Trophoblast cell (in vitro differentiated cells and primary cell): Measurements from ENCODE around the gene NMUR1.
A peak's percentile ranks its signal among the peaks of the same experiment; 100 is the strongest.

Source experiments
- DNase-seq, 2 donors: peaks; one replicate each; pipeline ENCODE4 v3.0.0-alpha.2; 2016
- H2AFZ ChIP-seq: 2 replicates; pipeline ENCODE4 v1.6.1; 2013; ENCODE audit warnings: low read length, moderate library complexity, mild to moderate bottlenecking; ENCODE audit not compliant: insufficient read depth, poor library complexity
- H2AK5ac ChIP-seq: 2 replicates; pipeline ENCODE4 v1.6.1; 2013; ENCODE audit warnings: mild to moderate bottlenecking, low read length
- H2BK120ac ChIP-seq: 2 replicates; pipeline ENCODE4 v1.6.1; 2013; ENCODE audit warnings: low read length, mild to moderate bottlenecking, moderate library complexity; ENCODE audit not compliant: insufficient read depth, poor library complexity
- H2BK12ac ChIP-seq: 2 replicates; pipeline ENCODE4 v1.6.1; 2013; ENCODE audit warnings: mild to moderate bottlenecking, low read length, moderate library complexity
- H2BK5ac ChIP-seq: 2 replicates; pipeline ENCODE4 v1.6.1; 2013; ENCODE audit warnings: low read length, low read depth, moderate library complexity, mild to moderate bottlenecking; ENCODE audit not compliant: poor library complexity
- H3K14ac ChIP-seq: 2 replicates; pipeline ENCODE4 v1.6.1; 2013; ENCODE audit warnings: mild to moderate bottlenecking, low read length
- H3K18ac ChIP-seq: 2 replicates; pipeline ENCODE4 v1.6.1; 2013; ENCODE audit warnings: mild to moderate bottlenecking, low read length
- H3K23ac ChIP-seq: 2 replicates; pipeline ENCODE4 v1.6.1; 2013; ENCODE audit warnings: low read length
- H3K27ac ChIP-seq: 2 replicates; pipeline ENCODE4 v1.5.1; 2013; ENCODE audit warnings: low read depth, mild to moderate bottlenecking, inconsistent platforms, low read length, moderate library complexity
- H3K27me3 ChIP-seq: 2 replicates; pipeline ENCODE4 v1.6.1; 2013; ENCODE audit warnings: inconsistent platforms, mild to moderate bottlenecking, low read length, moderate library complexity; ENCODE audit not compliant: insufficient read depth
- H3K36me3 ChIP-seq, 2 experiments: 1 replicate in 1 of 2; 2 replicates in 1 of 2; pipeline ENCODE4 v1.6.1; 2013; ENCODE audit warnings: low read length in 2 of 2, mild to moderate bottlenecking in 2 of 2, moderate library complexity in 1 of 2; ENCODE audit not compliant: insufficient read depth in 2 of 2, control insufficient read depth in 1 of 2
- H3K4ac ChIP-seq: 2 replicates; pipeline ENCODE4 v1.6.1; 2013; ENCODE audit warnings: low read depth, mild to moderate bottlenecking, low read length, moderate library complexity
- H3K4me1 ChIP-seq, 2 experiments: 1 replicate in 1 of 2; 2 replicates in 1 of 2; pipeline ENCODE4 v1.6.1; 2013; ENCODE audit warnings: low read length in 2 of 2, mild to moderate bottlenecking in 2 of 2, moderate library complexity in 1 of 2; ENCODE audit not compliant: insufficient read depth in 2 of 2, control insufficient read depth in 1 of 2
- H3K4me2 ChIP-seq: 2 replicates; pipeline ENCODE4 v1.6.1; 2013; ENCODE audit warnings: inconsistent platforms, mild to moderate bottlenecking, low read length, moderate library complexity
- H3K4me3 ChIP-seq: 2 replicates; pipeline ENCODE4 v1.5.1; 2013; ENCODE audit warnings: mild to moderate bottlenecking, low read depth, low read length, inconsistent platforms
- H3K79me1 ChIP-seq: one replicate; pipeline ENCODE4 v1.6.1; 2013; ENCODE audit warnings: low read length
- H3K79me2 ChIP-seq: 2 replicates; pipeline ENCODE4 v1.6.1; 2013; ENCODE audit warnings: low read length, mild to moderate bottlenecking; ENCODE audit not compliant: control insufficient read depth, insufficient read depth, poor library complexity
- H3K9ac ChIP-seq: 2 replicates; pipeline ENCODE4 v1.6.1; 2013; ENCODE audit warnings: mild to moderate bottlenecking, low read length
- H3K9me3 ChIP-seq: 2 replicates; pipeline ENCODE4 v1.6.1; 2013; ENCODE audit warnings: low read depth, mild to moderate bottlenecking, control low read depth, inconsistent platforms, low read length; ENCODE audit not compliant: insufficient read depth
- H4K12ac ChIP-seq: 2 replicates; pipeline ENCODE4 v1.6.1; 2013; ENCODE audit warnings: low read depth, mild to moderate bottlenecking, low read length, moderate library complexity
- H4K8ac ChIP-seq: 2 replicates; pipeline ENCODE4 v1.6.1; 2013; ENCODE audit warnings: low read depth, mild to moderate bottlenecking, low read length, moderate library complexity
- H4K91ac ChIP-seq: one replicate; pipeline ENCODE4 v1.6.1; 2013; ENCODE audit warnings: low read depth, mild to moderate bottlenecking, low read length, moderate library complexity
- WGBS: extraction: QIAGEN DNeasy Blood & Tissue Kit; methylation state at CpG from one replicate; pipeline ENCODE4 v1.1.7; 2013; ENCODE audit warnings: missing lambda C conversion rate; ENCODE audit not compliant: insufficient read length, insufficient coverage; ENCODE audit errors: extremely low coverage; 5-methylcytosine and 5-hydroxymethylcytosine counted together

The NMUR1 gene

DNA sequence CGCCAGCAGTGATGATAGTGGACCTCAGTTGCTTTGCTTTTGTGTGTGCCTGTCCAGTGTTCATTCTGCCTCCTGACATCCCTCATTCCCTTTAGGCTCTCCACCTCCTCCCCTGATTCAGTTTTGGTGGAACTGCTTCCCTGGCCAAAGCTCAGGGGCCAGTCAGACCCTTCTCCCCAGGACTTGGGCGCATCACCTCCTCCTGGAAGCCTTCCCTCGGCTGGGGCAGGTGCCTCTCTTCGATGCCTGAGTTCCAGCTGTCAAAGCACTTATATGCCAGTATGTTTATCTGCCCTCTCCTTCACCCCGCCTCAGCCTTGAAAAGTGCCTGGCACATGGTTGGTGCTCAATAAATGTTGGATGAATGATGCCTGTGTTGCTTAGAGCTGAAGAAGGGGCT is 11.5 kb downstream of the NMUR1 start:
- Histone ChIP-seq H3K18ac (no peak overlapping the region), H3K4me1 (peaks cover 3 to 6% of the 10 kb centered on the region in 2 experiments)

DNA sequence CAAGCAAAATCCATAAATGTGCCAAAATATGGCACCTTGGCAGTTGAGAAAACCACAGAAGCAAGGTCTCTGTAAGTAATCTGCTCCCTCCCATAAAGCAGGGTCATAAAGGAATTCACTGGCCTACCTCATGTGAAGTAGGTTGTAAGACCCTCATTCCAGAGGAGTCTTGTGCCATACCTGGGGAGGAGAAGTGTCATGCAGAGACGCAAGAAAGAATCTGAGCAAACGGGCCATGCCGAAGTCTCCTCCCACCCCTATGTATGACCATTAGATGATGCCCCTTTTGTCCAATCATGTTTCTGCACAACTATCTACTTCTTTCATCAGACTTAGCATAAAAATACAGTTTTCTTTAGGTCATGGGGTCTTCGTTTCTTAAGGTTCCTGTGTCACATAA is 14.6 kb downstream of the NMUR1 start:
- Histone ChIP-seq H2BK12ac (no peak overlapping the region), H3K4ac (no peak overlapping the region), H2BK120ac (no peak overlapping the region), H3K4me2 (no peak overlapping the region), H3K4me3 (no peak overlapping the region), H4K8ac (no peak overlapping the region), H2AK5ac (no peak overlapping the region), H3K18ac (no peak overlapping the region), H3K79me1 (peaks cover 5% of the 10 kb centered on the region), H3K9me3 (no peaks in the 10 kb centered on the region), H3K14ac (no peak overlapping the region), H3K23ac (no peak overlapping the region), H4K91ac (no peak overlapping the region), H2AFZ (no peak overlapping the region), H2BK5ac (no peak overlapping the region), H4K12ac (no peak overlapping the region), H3K27me3 (no peaks in the 10 kb centered on the region), H3K27ac (no peak overlapping the region), H3K4me1 (peaks cover 3 to 6% of the 10 kb centered on the region in 2 experiments), H3K9ac (no peak overlapping the region), H3K79me2 (peaks cover 4% of the 10 kb centered on the region), H3K36me3 (no peaks in the 10 kb centered on the region)
- no peak for DNase-seq
- no CpG with 5 or more reads among the region's 4 CpGs for WGBS

More for the DNA sequence above, 11.5 kb downstream of the NMUR1 start:
- WGBS, result no CpG with 5 or more reads among the region's 5 CpGs
- H3K4me2 ChIP-seq, result no peak overlapping the region
- no peak overlapping the region for H3K4me3 ChIP-seq
- no peak overlapping the region for H3K14ac ChIP-seq
- H2BK12ac ChIP-seq, result no peak overlapping the region
- no peak overlapping the region for H3K27ac ChIP-seq
- DNase-seq, result no peak
- H4K8ac ChIP-seq, result no peak overlapping the region
- no peak overlapping the region for H2AFZ ChIP-seq
- H3K4ac ChIP-seq, result no peak overlapping the region
- H3K79me1 ChIP-seq, result peaks cover 5% of the 10 kb centered on the region
- no peaks in the 10 kb centered on the region for H3K27me3 ChIP-seq
- peaks cover 4% of the 10 kb centered on the region for H3K79me2 ChIP-seq
- no peak overlapping the region for H2BK120ac ChIP-seq
- H3K23ac ChIP-seq, result no peak overlapping the region
- no peak overlapping the region for H2AK5ac ChIP-seq
- H3K9me3 ChIP-seq, result peaks cover under 1% of the 10 kb centered on the region
- H3K36me3 ChIP-seq, result no peaks in the 10 kb centered on the region
- H2BK5ac ChIP-seq, result no peak overlapping the region
- no peak overlapping the region for H4K12ac ChIP-seq
- H3K9ac ChIP-seq, result no peak overlapping the region
- no peak overlapping the region for H4K91ac ChIP-seq

DNA sequence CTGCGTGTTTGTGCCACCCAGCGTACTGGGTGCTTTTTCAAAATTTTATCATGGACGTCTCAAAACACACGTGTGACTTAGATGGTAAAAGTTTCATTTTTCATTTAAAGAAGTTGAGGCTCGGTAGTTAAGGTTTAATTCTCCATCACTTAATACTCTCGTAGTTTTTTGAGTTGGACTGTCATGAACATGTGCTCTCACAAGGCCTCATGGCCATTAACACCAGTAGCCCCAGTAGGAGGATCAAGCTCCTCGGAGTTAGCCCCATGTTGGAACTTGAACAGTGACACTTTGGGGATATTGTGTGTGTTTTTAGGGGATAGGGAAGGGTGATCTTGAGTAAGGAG is 15.3 kb downstream of the NMUR1 start:
- H2AK5ac ChIP-seq, result no peak overlapping the region
- no peak overlapping the region for H2BK12ac ChIP-seq
- peak overlapping the region; percentile 88 for H3K14ac ChIP-seq
- H3K4me1 ChIP-seq, result peaks cover 3 to 6% of the 10 kb centered on the region in 2 experiments
- no peak overlapping the region for H2BK120ac ChIP-seq
- H3K27me3 ChIP-seq, result no peaks in the 10 kb centered on the region
- WGBS, result no CpG with 5 or more reads among the region's 7 CpGs
- peaks cover 5% of the 10 kb centered on the region for H3K79me1 ChIP-seq
- H3K27ac ChIP-seq, result no peak overlapping the region
- peak overlapping the region; percentile 90 for H4K8ac ChIP-seq
- no peak overlapping the region for H2BK5ac ChIP-seq
- peaks cover 4% of the 10 kb centered on the region for H3K79me2 ChIP-seq
- no peaks in the 10 kb centered on the region for H3K9me3 ChIP-seq
- H3K36me3 ChIP-seq, result no peaks in the 10 kb centered on the region
- peak overlapping the region; percentile 84 for H3K4me2 ChIP-seq
- no peak overlapping the region for H3K4ac ChIP-seq
- peak overlapping the region; percentile 78 for H4K12ac ChIP-seq
- no peak for DNase-seq
- H3K4me3 ChIP-seq, result peak overlapping the region; percentile 80
- H3K18ac ChIP-seq, result no peak overlapping the region
- H3K23ac ChIP-seq, result no peak overlapping the region
- H4K91ac ChIP-seq, result peak overlapping the region; percentile 86
- H2AFZ ChIP-seq, result peak overlapping the region; percentile 90
- peak overlapping the region; percentile 92 for H3K9ac ChIP-seq

DNA sequence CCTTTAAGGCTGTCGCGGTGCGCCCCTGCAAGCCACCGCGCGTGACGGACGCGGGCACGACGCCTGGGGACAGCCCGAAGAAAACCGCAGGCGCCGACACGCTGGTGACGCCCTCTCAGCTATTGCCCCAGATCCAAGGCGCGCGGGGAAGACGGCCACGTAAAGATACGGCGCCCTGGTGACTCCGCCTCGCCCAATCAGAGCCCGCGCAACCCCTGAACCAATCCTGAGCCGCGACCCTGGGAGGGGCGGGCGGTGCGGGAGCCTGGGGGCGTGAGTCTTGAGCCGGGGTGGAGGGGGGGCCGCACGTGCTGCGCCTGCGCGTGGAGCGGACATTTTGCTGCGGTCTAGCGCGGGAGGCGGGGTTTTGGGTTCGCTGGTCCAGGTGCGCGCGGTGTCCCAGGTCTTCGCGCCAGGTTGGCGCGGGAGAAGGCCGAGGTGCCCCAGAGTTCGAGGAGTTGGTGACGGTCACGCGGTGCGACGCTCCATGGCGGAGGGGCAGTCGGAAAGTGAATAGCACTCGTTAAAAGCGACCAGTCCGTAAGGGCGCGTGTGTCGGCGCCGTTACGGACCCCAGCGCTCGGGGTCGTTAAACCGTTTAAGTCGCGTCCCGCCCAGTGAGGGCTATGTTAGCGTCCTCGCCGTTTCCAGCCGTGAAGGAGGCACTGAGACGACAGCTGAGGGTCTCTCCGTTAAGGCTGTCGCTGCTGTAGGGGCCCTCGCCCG is 15.9 kb downstream of the NMUR1 start:
- peak; percentile 97 to 99 for DNase-seq
- H2BK5ac ChIP-seq, result peak overlapping the region; percentile 53
- H3K9ac ChIP-seq, result peak overlapping the region; percentile 92
- H2AK5ac ChIP-seq, result no peak overlapping the region
- peak overlapping the region; percentile 8 for H3K4ac ChIP-seq
- H4K12ac ChIP-seq, result peak overlapping the region; percentile 78
- H3K9me3 ChIP-seq, result no peaks in the 10 kb centered on the region
- H3K4me3 ChIP-seq, result peak overlapping the region; percentile 80
- H3K23ac ChIP-seq, result no peak overlapping the region
- peak overlapping the region; percentile 86 for H4K91ac ChIP-seq
- peak overlapping the region; percentile 89 for H3K4me2 ChIP-seq
- H3K14ac ChIP-seq, result peak overlapping the region; percentile 88
- peak overlapping the region; percentile 20 for H2BK12ac ChIP-seq
- no peaks in the 10 kb centered on the region for H3K27me3 ChIP-seq
- H3K79me2 ChIP-seq, result peaks cover 4% of the 10 kb centered on the region
- H2BK120ac ChIP-seq, result peak overlapping the region; percentile 46
- peak overlapping the region; percentile 90 for H4K8ac ChIP-seq
- peaks cover 3 to 6% of the 10 kb centered on the region in 2 experiments for H3K4me1 ChIP-seq
- WGBS, result no CpG with 5 or more reads among the region's 87 CpGs
- H3K36me3 ChIP-seq, result no peaks in the 10 kb centered on the region
- peak overlapping the region; percentile 90 for H2AFZ ChIP-seq
- peaks cover 5% of the 10 kb centered on the region for H3K79me1 ChIP-seq
- peak overlapping the region; percentile 57 for H3K27ac ChIP-seq
- peak overlapping the region; percentile 83 for H3K18ac ChIP-seq
